Mesenchymal stem cell (in vitro differentiated cells and primary cell): ENCODE measurements around the gene CBLIF.

Experiments used
- DNase-seq: peaks from one replicate; pipeline ENCODE4 v3.0.0-alpha.2; 2013
- H2AFZ ChIP-seq: one replicate; pipeline ENCODE4 v1.6.1; 2013; ENCODE audit warnings: low read depth, mild to moderate bottlenecking, control low read depth, inconsistent platforms, low read length, moderate library complexity
- H2AK5ac ChIP-seq: 2 replicates; pipeline ENCODE4 v1.6.1; 2013; ENCODE audit warnings: low read length, moderate library complexity, mild to moderate bottlenecking, inconsistent platforms; ENCODE audit not compliant: severe bottlenecking
- H2BK120ac ChIP-seq: one replicate; pipeline ENCODE4 v1.6.1; 2013; ENCODE audit warnings: low read depth, mild to moderate bottlenecking, inconsistent platforms, low read length, moderate library complexity
- H2BK12ac ChIP-seq, 2 experiments: one replicate each; pipeline ENCODE4 v1.6.1; 2013; ENCODE audit warnings: inconsistent platforms in 2 of 2, low read length in 2 of 2, mild to moderate bottlenecking in 2 of 2, moderate library complexity in 2 of 2, control low read depth in 1 of 2
- H2BK15ac ChIP-seq: one replicate; pipeline ENCODE4 v1.6.1; 2013; ENCODE audit warnings: mild to moderate bottlenecking, low read depth, inconsistent platforms; ENCODE audit not compliant: poor library complexity, severe bottlenecking
- H2BK5ac ChIP-seq: 2 replicates; pipeline ENCODE4 v1.6.1; 2013; ENCODE audit warnings: low read depth, mild to moderate bottlenecking, low read length, control low read depth, inconsistent platforms; ENCODE audit not compliant: poor library complexity, severe bottlenecking
- H3K14ac ChIP-seq, 2 experiments: one replicate each; pipeline ENCODE4 v1.6.1; 2013; ENCODE audit warnings: inconsistent platforms in 2 of 2, low read length in 2 of 2, control low read depth in 1 of 2, mild to moderate bottlenecking in 1 of 2, moderate library complexity in 1 of 2
- H3K18ac ChIP-seq, 2 experiments: one replicate each; pipeline ENCODE4 v1.6.1; 2013; ENCODE audit warnings: inconsistent platforms in 2 of 2, low read length in 2 of 2, control low read depth in 1 of 2, low read depth in 1 of 2, mild to moderate bottlenecking in 1 of 2
- H3K23ac ChIP-seq, 2 experiments: one replicate each; pipeline ENCODE4 v1.6.1; 2013; ENCODE audit warnings: inconsistent platforms in 2 of 2, low read length in 2 of 2, mild to moderate bottlenecking in 2 of 2, moderate library complexity in 2 of 2, control low read depth in 1 of 2
- H3K27ac ChIP-seq: 2 replicates; pipeline ENCODE4 v1.5.1; 2013; ENCODE audit warnings: mild to moderate bottlenecking, moderate library complexity, low read length, control low read depth, inconsistent platforms; ENCODE audit not compliant: poor library complexity, severe bottlenecking
- H3K27me3 ChIP-seq, 2 experiments: 2 replicates each; pipeline versions ENCODE4 v1.6.1 to v1.7.0; 2013; ENCODE audit warnings: low read length in 2 of 2, mild to moderate bottlenecking in 2 of 2, moderate library complexity in 2 of 2, control low read depth in 1 of 2, inconsistent platforms in 1 of 2; ENCODE audit not compliant: control insufficient read depth in 1 of 2, insufficient read depth in 1 of 2
- H3K36me3 ChIP-seq, 2 experiments: 2 replicates each; pipeline versions ENCODE4 v1.6.1 to v1.7.0; 2013; ENCODE audit warnings: low read length in 2 of 2, control low read depth in 1 of 2, inconsistent platforms in 1 of 2, low read depth in 1 of 2, mild to moderate bottlenecking in 1 of 2; ENCODE audit not compliant: insufficient read depth in 2 of 2, control insufficient read depth in 1 of 2
- H3K4ac ChIP-seq, 2 experiments: one replicate each; pipeline ENCODE4 v1.6.1; 2013; ENCODE audit warnings: inconsistent platforms in 2 of 2, low read length in 2 of 2, mild to moderate bottlenecking in 2 of 2, moderate library complexity in 2 of 2, control low read depth in 1 of 2, low read depth in 1 of 2
- H3K4me1 ChIP-seq: 2 replicates; pipeline ENCODE4 v1.6.1; 2013; ENCODE audit warnings: low read depth, low read length, control low read depth; ENCODE audit not compliant: control insufficient read depth, insufficient read depth
- H3K4me2 ChIP-seq: 2 replicates; pipeline ENCODE4 v1.6.1; 2013; ENCODE audit warnings: low read length, mild to moderate bottlenecking, inconsistent platforms; ENCODE audit not compliant: poor library complexity, severe bottlenecking
- H3K4me3 ChIP-seq, 2 experiments: 2 replicates each; pipeline versions ENCODE4 v1.5.1 to v1.7.0; 2013; ENCODE audit warnings: low read length in 2 of 2, mild to moderate bottlenecking in 2 of 2, control low read depth in 1 of 2, low read depth in 1 of 2; ENCODE audit not compliant: insufficient read depth in 1 of 2
- H3K79me1 ChIP-seq: replicated peaks from 2 replicates; pipeline ENCODE4 v1.6.1; 2013; ENCODE audit warnings: mild to moderate bottlenecking, control low read depth, low read length, inconsistent platforms; ENCODE audit not compliant: poor library complexity, severe bottlenecking
- H3K9ac ChIP-seq: 2 replicates; pipeline ENCODE4 v1.7.0; 2013; ENCODE audit warnings: mild to moderate bottlenecking, low read length, moderate library complexity
- H3K9me3 ChIP-seq: 2 replicates; pipeline ENCODE4 v1.7.0; 2013; ENCODE audit warnings: mild to moderate bottlenecking, low read length; ENCODE audit not compliant: control insufficient read depth
- H4K8ac ChIP-seq: one replicate; pipeline ENCODE4 v1.6.1; 2013; ENCODE audit warnings: inconsistent platforms, mild to moderate bottlenecking, low read length, moderate library complexity
- H4K91ac ChIP-seq: one replicate; pipeline ENCODE4 v1.6.1; 2013; ENCODE audit warnings: mild to moderate bottlenecking, low read length, inconsistent platforms
- WGBS: methylation state at CpG from one replicate; pipeline ENCODE4 v1.1.7; 2013; ENCODE audit warnings: mixed read lengths; 5-methylcytosine and 5-hydroxymethylcytosine counted together

The CBLIF gene

DNA sequence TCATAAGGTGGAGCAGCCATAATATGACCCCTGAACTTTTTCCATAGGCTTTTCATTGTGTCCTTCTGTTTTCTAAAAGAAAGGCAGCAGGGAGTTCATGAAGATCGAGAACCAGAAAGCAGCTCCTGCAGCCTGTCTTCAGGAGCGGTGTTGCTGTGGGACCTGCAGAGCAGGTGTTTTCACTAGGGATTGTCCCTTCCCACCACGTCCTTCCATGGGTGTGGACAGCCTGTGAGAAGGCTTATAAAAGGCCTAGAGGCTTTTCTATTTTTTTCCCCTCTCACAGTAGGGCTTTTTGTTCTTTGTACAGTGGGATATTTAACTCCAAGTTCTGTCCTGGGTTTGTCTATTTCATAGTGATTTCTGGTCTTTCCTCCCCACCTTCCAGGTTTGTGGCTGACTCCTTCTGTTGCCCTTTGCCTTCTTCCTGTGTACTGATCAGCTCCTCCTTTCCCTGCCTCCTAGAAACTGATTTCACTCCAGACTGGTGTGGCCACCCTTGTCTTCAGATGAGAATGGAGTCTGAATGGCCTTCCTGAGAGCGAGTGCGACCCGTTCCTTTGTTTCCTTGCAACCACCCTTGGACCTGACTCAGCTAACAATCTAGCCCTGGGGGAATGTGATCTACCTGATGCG, 44.8 kb downstream of the CBLIF start:
- DNase-seq, result no peak
- H2BK12ac ChIP-seq, result no peak overlapping the region
- no peak overlapping the region for H4K8ac ChIP-seq
- WGBS, result 97% methylated on average over 6 of the region's 7 CpGs
- H3K27ac ChIP-seq, result no peak overlapping the region
- H3K23ac ChIP-seq, result no peak overlapping the region
- H3K27me3 ChIP-seq, result no peaks in the 10 kb centered on the region
- H3K4me1 ChIP-seq, result peaks cover 1% of the 10 kb centered on the region
- H2AK5ac ChIP-seq, result no peak overlapping the region
- H3K4me2 ChIP-seq, result no peak overlapping the region
- H3K79me1 ChIP-seq, result peaks cover 16% of the 10 kb centered on the region
- no peak overlapping the region for H2BK120ac ChIP-seq
- H2AFZ ChIP-seq, result no peak overlapping the region
- no peaks in the 10 kb centered on the region for H3K9me3 ChIP-seq
- no peak overlapping the region for H3K18ac ChIP-seq
- no peak overlapping the region for H3K9ac ChIP-seq
- H3K36me3 ChIP-seq, result peaks cover 32 to 82% of the 10 kb centered on the region in 2 experiments
- no peak overlapping the region for H3K14ac ChIP-seq
- H2BK15ac ChIP-seq, result no peak overlapping the region
- no peak overlapping the region for H4K91ac ChIP-seq
- no peak overlapping the region for H2BK5ac ChIP-seq
- no peak overlapping the region for H3K4ac ChIP-seq
- H3K4me3 ChIP-seq, result no peak overlapping the region

DNA sequence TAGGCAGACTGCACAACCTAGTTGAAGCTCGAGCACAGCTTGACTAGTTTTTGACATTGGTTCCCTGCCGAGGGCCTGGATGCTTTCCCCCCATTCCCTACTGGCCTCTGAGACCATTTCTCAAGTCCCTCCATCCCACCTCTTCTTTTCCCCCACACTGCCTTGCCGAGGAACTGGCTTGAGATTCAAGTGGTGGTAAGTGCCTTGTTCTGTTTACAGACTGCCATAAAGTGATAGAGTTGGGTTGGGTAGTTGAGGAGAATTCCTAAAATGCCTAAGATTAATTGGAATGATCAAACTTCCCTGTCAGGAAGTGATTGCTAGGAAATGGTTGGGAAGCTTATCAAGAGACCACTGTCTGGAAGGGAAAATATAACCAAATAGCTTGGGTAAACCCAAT, 50.9 kb downstream of the CBLIF start:
- Histone ChIP-seq H2BK15ac (no peak overlapping the region), H3K36me3 (peaks cover 54 to 93% of the 10 kb centered on the region in 2 experiments), H3K4me3 (no peak overlapping the region), H2AK5ac (no peak overlapping the region), H4K8ac (no peak overlapping the region), H3K9me3 (no peaks in the 10 kb centered on the region), H3K27me3 (no peaks in the 10 kb centered on the region), H3K23ac (no peak overlapping the region), H3K4me2 (no peak overlapping the region), H3K14ac (no peak overlapping the region), H3K4ac (no peak overlapping the region), H4K91ac (no peak overlapping the region), H2BK12ac (no peak overlapping the region), H3K79me1 (peaks cover 39% of the 10 kb centered on the region), H3K4me1 (no peaks in the 10 kb centered on the region), H2BK120ac (no peak overlapping the region), H3K9ac (no peak overlapping the region), H3K27ac (no peak overlapping the region), H3K18ac (no peak overlapping the region), H2AFZ (no peak overlapping the region), H2BK5ac (no peak overlapping the region)
- DNase-seq, result no peak
- WGBS, result 74% methylated on average over 2 of the region's 3 CpGs

DNA sequence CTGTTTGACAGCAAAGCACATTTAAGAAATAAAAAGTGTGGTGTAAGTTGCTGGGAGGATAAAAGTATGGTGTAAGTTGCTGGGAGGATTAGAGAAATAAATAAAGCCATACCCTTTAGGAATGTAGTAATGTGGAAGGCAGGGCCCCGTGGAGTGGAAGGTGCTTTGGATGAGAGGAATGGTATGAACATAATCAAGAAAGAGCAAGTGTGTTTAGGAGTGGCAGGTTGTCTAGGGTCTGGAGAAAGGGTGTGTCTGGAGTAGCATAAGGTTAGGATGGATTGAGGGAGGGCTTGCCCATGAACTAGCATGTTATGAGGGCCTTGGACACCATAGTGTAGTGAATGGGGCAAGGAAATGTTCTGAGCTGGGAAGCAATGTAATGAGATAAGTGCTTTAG, 52.8 kb downstream of the CBLIF start:
- Histone ChIP-seq H3K4ac (no peak overlapping the region), H2BK5ac (no peak overlapping the region), H4K8ac (no peak overlapping the region), H3K4me1 (peaks cover 3% of the 10 kb centered on the region), H3K4me2 (no peak overlapping the region), H3K9me3 (no peaks in the 10 kb centered on the region), H3K27ac (no peak overlapping the region), H3K9ac (no peak overlapping the region), H2BK15ac (no peak overlapping the region), H3K4me3 (no peak overlapping the region), H2AFZ (no peak overlapping the region), H3K14ac (no peak overlapping the region), H3K23ac (no peak overlapping the region), H4K91ac (no peak overlapping the region), H2BK120ac (no peak overlapping the region), H2AK5ac (no peak overlapping the region), H2BK12ac (no peak overlapping the region), H3K18ac (no peak overlapping the region), H3K36me3 (peaks cover 60 to 98% of the 10 kb centered on the region in 2 experiments), H3K27me3 (no peaks in the 10 kb centered on the region), H3K79me1 (peaks cover 44% of the 10 kb centered on the region)
- WGBS, result 96% methylated on average over 1 of the region's 1 CpG
- DNase-seq, result no peak

GRCh38 chr11:59791639-59792038, 53.7 kb downstream of the CBLIF start:
- Histone ChIP-seq H3K9ac (no peak overlapping the region), H3K36me3 (peaks cover 57 to 93% of the 10 kb centered on the region in 2 experiments), H2BK12ac (no peak overlapping the region)

More at GRCh38 chr11:59791639-59792038, 53.7 kb downstream of the CBLIF start:
- Histone ChIP-seq H3K27ac (no peak overlapping the region), H3K4ac (no peak overlapping the region), H2BK15ac (no peak overlapping the region), H2BK5ac (no peak overlapping the region), H3K14ac (no peak overlapping the region), H3K9me3 (no peaks in the 10 kb centered on the region), H3K27me3 (no peaks in the 10 kb centered on the region), H2BK120ac (no peak overlapping the region), H2AFZ (no peak overlapping the region), H3K23ac (no peak overlapping the region), H2AK5ac (no peak overlapping the region), H3K4me2 (no peak overlapping the region), H4K91ac (no peak overlapping the region), H4K8ac (no peak overlapping the region), H3K4me3 (no peak overlapping the region), H3K79me1 (peaks cover 44% of the 10 kb centered on the region), H3K18ac (no peak overlapping the region), H3K4me1 (peaks cover 6% of the 10 kb centered on the region)
- WGBS, result 67% methylated on average over 4 of the region's 4 CpGs
- no peak for DNase-seq
